ENCODE data around the gene CRYGC. TPM values are rescaled to one million over a fixed set of nuclear protein-coding genes. Genes with fewer than 3 reads are reported as not detected.

The CRYGC gene
- polyA plus RNA-seq (2011; rRNA removed): not detected in 2 replicates
- polyA minus RNA-seq (2011; rRNA and poly(A)+ RNA removed): not detected in 2 replicates

- CTCF ChIA-PET: no interaction called here
- no peak within 1 kb of the TSS for H3K4me3 ChIP-seq (ENCODE audit: low read depth, low read length)
- H3K36me3 ChIP-seq (ENCODE audit: control insufficient read depth, insufficient read depth, low read length): no peaks in the 10 kb centered on the region
- no peak for TF ChIP-seq CTCF (IDR thresholded peaks at IDR 0.05; ENCODE audit: insufficient read depth, low read depth, low read length)
- no peak for DNase-seq (ENCODE audit: low read depth)
- no peaks in the 10 kb centered on the region for H3K27me3 ChIP-seq (ENCODE audit: control insufficient read depth, insufficient read depth, low read length)
- POLR2A ChIA-PET: no interaction called here
These were observed at the start of gene CRYGC for GRCh38 chr2:208129744-208130711. TSS of gene CRYGC (minus strand) at chr2:208129828. CDS start at chr2:208129792, 36 bp downstream.

- ChIA-PET CTCF (interaction anchor here (1.1 kb wide), 1 partner anchor 73 kb away, joined by 4 read pairs; no protein-coding TSS in a partner anchor), POLR2A (no interaction called here)
- TF ChIP-seq CTCF (IDR thresholded peaks at IDR 0.05; ENCODE audit: insufficient read depth, low read depth, low read length): no peak
- no peaks in the 10 kb centered on the region for H3K36me3 ChIP-seq (ENCODE audit: control insufficient read depth, insufficient read depth, low read length)
- H3K4me3 ChIP-seq (ENCODE audit: low read depth, low read length): no peak overlapping the region
- peaks cover 2% of the 10 kb centered on the region; the same call in 1 of the 2 replicates for H3K27me3 ChIP-seq (ENCODE audit: control insufficient read depth, insufficient read depth, low read length)
- no peak for DNase-seq (ENCODE audit: low read depth)
These were observed 49.5 kb upstream of the CRYGC start for GRCh38 chr2:208179028-208179609.

GRCh38 chr2:208175840-208176153, 46.2 kb upstream of the CRYGC start:
- no peak for TF ChIP-seq CTCF (IDR thresholded peaks at IDR 0.05; ENCODE audit: insufficient read depth, low read depth, low read length)
- Histone ChIP-seq H3K27me3 (ENCODE audit: control insufficient read depth, insufficient read depth, low read length) (no peaks in the 10 kb centered on the region), H3K36me3 (ENCODE audit: control insufficient read depth, insufficient read depth, low read length) (no peaks in the 10 kb centered on the region), H3K4me3 (ENCODE audit: low read depth, low read length) (no peak overlapping the region)
- ChIA-PET CTCF (interaction anchor here (0.6 to 2.5 kb wide), 19 partner anchors 11 to 1517 kb away, joined by 3 to 21 read pairs (median 4); partner anchors contain the start of genes C2orf80 and IDH1), POLR2A (no interaction called here)
- DNase-seq (ENCODE audit: low read depth): no peak

- CTCF ChIA-PET: interaction anchor here (0.6 to 2.5 kb wide), 24 partner anchors 8 to 1517 kb away, joined by 3 to 21 read pairs (median 4); partner anchors contain the start of genes C2orf80 and IDH1
- POLR2A ChIA-PET: no interaction called here
These were observed 45.6 kb upstream of the CRYGC start for GRCh38 chr2:208175069-208175839.

More at GRCh38 chr2:208175069-208175839, 45.6 kb upstream of the CRYGC start:
- peak; percentile 9 for DNase-seq (ENCODE audit: low read depth)
- TF ChIP-seq CTCF (IDR thresholded peaks at IDR 0.05; ENCODE audit: insufficient read depth, low read depth, low read length): peak; percentile 95
- Histone ChIP-seq H3K27me3 (ENCODE audit: control insufficient read depth, insufficient read depth, low read length) (no peaks in the 10 kb centered on the region), H3K36me3 (ENCODE audit: control insufficient read depth, insufficient read depth, low read length) (no peaks in the 10 kb centered on the region), H3K4me3 (ENCODE audit: low read depth, low read length) (no peak overlapping the region)

Measured in BJ (cell line).